Measurements from ENCODE around the gene NMUR1.

GRCh38 chr2:231521443-231521842 lies 8.8 kb downstream of the NMUR1 start:
- TF ChIP-seq EZH2 (optimal IDR thresholded peaks at IDR 0.05; ENCODE audit: low read depth, low read length) (no peak), CTCF (IDR thresholded peaks at IDR 0.05; ENCODE audit: low read length) (no peak)
